ENCODE data around the gene NOX4.
"Not testable (repeated sequence)": the region's sequence is repeated elsewhere in the genome, so short reads cannot be mapped to it uniquely, and the experiment has no call there.

Gene NOX4

GRCh38 chr11:89327885-89328284 lies 163.3 kb downstream of the NOX4 start:
- peaks cover 5% of the 10 kb centered on the region for H3K9me3 Mint-ChIP-seq
- ATAC-seq (no peak), DNase-seq (ENCODE audit: low spot score in 2 of 2) (no peak)
- no peak overlapping the region for H3K4me3 Mint-ChIP-seq
- H3K4me1 Mint-ChIP-seq = no peaks in the 10 kb centered on the region
- no peak overlapping the region for H3K27ac Mint-ChIP-seq
- H3K36me3 Mint-ChIP-seq = no peaks in the 10 kb centered on the region

DNA sequence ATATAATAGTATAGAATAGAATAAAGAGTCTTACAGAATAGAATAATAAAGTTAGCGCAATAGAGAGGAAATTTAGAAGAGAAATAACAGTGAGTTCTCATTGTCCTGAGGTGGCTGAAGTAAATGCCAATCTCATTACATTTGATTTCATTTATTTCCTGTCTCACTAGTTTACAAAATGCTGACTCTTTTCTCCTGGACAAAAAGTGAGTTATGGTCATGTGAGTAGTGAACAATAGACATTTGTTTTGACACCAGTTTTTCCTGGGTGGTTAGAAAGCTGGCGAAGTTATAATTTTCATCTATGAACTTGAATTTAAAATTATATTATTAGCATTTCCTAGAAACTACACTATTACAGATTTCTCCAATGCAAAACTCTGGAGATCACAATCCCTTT lies 169.8 kb downstream of the NOX4 start:
- Mint-ChIP-seq H3K4me1 (no peaks in the 10 kb centered on the region), H3K4me3 (no peak overlapping the region), H3K9me3 (peaks cover 5% of the 10 kb centered on the region), H3K36me3 (no peaks in the 10 kb centered on the region), H3K27ac (no peak overlapping the region)
- DNase-seq (ENCODE audit: low spot score in 2 of 2) (no peak), ATAC-seq (no peak)

DNA sequence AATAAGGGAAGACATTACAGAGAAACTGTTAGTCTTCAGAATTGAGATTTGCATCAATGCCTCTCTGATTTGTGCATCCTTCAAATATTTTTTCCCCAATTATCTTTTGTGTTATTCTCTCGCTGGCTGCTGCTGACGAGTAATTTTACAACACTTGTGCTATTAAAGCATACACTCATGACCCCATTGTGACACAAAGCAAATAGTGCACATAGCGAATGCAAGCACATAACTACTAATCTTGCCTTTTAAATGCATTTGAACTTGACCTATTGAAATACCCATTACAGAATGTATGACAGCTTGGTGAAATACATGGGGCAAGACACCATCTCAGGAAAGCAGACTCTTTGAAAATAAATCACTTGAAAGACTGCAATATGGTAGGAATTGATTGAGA lies 180.6 kb downstream of the NOX4 start:
- not testable (repeated sequence) for ATAC-seq; H3K4me1 Mint-ChIP-seq; H3K4me3 Mint-ChIP-seq; H3K36me3 Mint-ChIP-seq; H3K9me3 Mint-ChIP-seq; H3K27ac Mint-ChIP-seq; DNase-seq (ENCODE audit: low spot score in 2 of 2)

DNA sequence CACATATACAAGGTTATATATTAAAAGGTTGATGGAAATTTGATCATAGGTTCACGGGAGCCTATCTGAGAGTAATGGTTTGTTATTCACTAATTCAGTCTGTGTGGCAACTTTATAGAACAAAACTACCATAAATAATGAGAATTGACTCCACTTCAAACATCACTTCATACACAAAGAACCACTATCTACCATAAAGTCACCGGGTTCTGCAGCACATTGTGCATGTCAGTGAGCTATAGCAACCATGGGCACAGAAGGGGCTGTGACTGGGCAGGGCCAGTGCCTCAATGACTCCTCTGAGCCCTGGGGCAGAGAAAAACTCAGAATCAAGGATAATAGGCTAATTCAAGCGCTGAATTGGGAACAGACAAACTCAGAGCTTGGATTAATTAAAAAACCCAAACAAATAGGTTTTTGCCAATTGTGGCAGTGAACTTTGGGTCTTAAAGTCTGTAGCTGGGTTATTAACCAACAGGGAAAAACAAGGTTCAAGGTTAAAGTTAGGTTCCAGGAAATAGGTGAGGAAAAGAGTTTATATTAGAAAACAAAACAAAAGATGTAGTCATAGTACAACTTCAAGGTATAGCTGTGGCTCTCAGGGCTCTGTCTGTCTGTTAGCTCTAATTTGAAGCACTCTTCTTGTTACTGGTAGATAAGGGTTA lies 181.7 kb downstream of the NOX4 start:
- H3K4me3 Mint-ChIP-seq, H3K27ac Mint-ChIP-seq, ATAC-seq: not testable (repeated sequence)

DNA sequence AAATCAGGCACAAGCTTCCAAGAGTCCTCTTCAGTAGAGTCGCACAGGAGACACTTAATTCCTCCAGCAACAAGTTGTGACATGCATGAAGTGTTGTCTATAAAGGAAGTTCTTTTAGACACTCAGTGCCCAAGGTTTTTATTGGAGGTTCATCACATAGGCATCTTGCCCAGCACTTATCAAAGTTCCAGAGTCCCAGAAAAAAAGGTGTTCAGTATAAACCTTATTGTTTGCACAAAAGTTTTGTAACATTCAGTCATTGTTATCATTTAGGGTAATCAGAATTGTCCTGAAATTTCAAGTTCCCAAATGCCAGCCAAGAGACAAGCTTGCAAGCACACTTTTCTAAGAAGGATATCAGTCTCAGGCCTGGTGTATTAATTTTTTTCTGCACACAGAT lies 182.9 kb downstream of the NOX4 start:
- not testable (repeated sequence) for H3K27ac Mint-ChIP-seq; ATAC-seq; H3K9me3 Mint-ChIP-seq; H3K4me1 Mint-ChIP-seq; H3K4me3 Mint-ChIP-seq; DNase-seq (ENCODE audit: low spot score in 2 of 2); H3K36me3 Mint-ChIP-seq

More for the DNA sequence above, 181.7 kb downstream of the NOX4 start:
- H3K9me3 Mint-ChIP-seq; H3K4me1 Mint-ChIP-seq; DNase-seq (ENCODE audit: low spot score in 2 of 2); H3K36me3 Mint-ChIP-seq: not testable (repeated sequence)

- DNase-seq (ENCODE audit: low spot score in 2 of 2); H3K36me3 Mint-ChIP-seq; H3K4me3 Mint-ChIP-seq; H3K27ac Mint-ChIP-seq; H3K4me1 Mint-ChIP-seq; ATAC-seq: not testable (repeated sequence)
- peaks cover 11% of the 10 kb centered on the region for H3K9me3 Mint-ChIP-seq
These were observed 188.1 kb downstream of the NOX4 start for GRCh38 chr11:89303029-89303428.

DNA sequence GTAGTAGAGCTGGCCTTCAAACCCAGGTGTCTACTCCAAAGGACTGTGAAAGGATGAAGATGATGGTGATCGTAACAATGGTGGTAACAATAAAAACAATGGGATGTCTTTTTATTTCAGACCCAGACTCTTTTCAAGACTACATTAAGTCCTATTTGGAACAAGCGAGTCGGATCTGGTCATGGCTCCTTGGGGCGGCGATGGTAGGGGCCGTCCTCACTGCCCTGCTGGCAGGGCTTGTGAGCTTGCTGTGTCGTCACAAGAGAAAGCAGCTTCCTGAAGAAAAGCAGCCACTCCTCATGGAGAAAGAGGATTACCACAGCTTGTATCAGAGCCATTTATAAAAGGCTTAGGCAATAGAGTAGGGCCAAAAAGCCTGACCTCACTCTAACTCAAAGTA lies 196.2 kb downstream of the NOX4 start:
- H3K36me3 Mint-ChIP-seq; ATAC-seq; DNase-seq (ENCODE audit: low spot score in 2 of 2); H3K4me3 Mint-ChIP-seq; H3K27ac Mint-ChIP-seq; H3K9me3 Mint-ChIP-seq; H3K4me1 Mint-ChIP-seq: not testable (repeated sequence)

GRCh38 chr11:89293965-89294679 lies 197.1 kb downstream of the NOX4 start:
- no peak for DNase-seq (ENCODE audit: low spot score in 2 of 2)
- Mint-ChIP-seq H3K4me1 (no peaks in the 10 kb centered on the region), H3K4me3 (no peak overlapping the region), H3K36me3 (no peaks in the 10 kb centered on the region), H3K9me3 (peaks cover 2% of the 10 kb centered on the region), H3K27ac (no peak overlapping the region)
- no peak for ATAC-seq

DNA sequence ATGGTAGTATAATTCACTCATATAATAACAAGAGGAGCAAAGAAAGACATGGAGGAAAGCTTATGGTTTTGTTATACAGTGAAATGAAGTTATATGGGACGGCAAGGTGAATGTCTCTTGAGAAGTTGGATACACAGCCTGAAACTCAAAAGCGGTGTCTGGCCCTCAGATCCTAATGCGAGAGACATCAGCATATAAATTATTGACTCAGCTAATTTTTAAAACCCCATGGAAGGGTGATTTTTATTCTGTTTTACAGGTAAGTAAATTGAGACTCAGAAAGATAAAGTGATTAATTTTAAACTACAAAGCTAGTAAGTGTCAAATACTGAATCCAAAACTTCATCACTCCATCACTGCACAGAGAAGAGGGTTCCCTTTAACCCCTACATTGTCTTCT lies 203.2 kb downstream of the NOX4 start:
- peaks cover 11% of the 10 kb centered on the region for H3K9me3 Mint-ChIP-seq
- H3K4me1 Mint-ChIP-seq; ATAC-seq; DNase-seq (ENCODE audit: low spot score in 2 of 2); H3K4me3 Mint-ChIP-seq; H3K36me3 Mint-ChIP-seq; H3K27ac Mint-ChIP-seq: not testable (repeated sequence)

GRCh38 chr11:89286601-89287000 lies 204.6 kb downstream of the NOX4 start:
- DNase-seq (ENCODE audit: low spot score in 2 of 2); H3K27ac Mint-ChIP-seq; H3K36me3 Mint-ChIP-seq; H3K4me3 Mint-ChIP-seq; ATAC-seq; H3K4me1 Mint-ChIP-seq: not testable (repeated sequence)
- peaks cover 13% of the 10 kb centered on the region for H3K9me3 Mint-ChIP-seq

GRCh38 chr11:89281032-89281677 lies 210.0 kb downstream of the NOX4 start:
- not testable (repeated sequence) for DNase-seq (ENCODE audit: low spot score in 2 of 2); H3K27ac Mint-ChIP-seq; ATAC-seq; H3K4me1 Mint-ChIP-seq; H3K4me3 Mint-ChIP-seq; H3K36me3 Mint-ChIP-seq
- H3K9me3 Mint-ChIP-seq = peaks cover 17% of the 10 kb centered on the region

DNA sequence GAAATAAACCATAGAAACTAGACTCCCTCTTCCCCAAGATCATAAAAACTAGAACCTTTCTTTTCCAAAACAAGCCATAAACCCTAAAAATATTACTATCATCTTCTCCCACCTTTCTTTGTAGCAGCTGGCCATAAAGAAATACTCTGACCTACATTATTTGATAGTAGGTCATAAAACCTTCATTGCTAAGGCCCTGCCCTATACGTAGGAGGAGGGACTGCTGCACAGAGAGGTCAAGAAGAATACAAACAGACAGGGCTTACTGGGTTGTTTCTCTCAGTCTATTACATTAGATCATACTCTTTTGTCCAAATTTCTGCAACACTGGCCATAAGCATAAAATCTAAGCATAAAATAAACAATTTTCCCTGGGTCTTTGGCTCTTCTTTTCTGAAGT lies 212.0 kb downstream of the NOX4 start:
- H3K4me1 Mint-ChIP-seq = no peaks in the 10 kb centered on the region
- ATAC-seq = no peak
- no peak overlapping the region for H3K4me3 Mint-ChIP-seq
- H3K36me3 Mint-ChIP-seq = no peaks in the 10 kb centered on the region
- peaks cover 20% of the 10 kb centered on the region for H3K9me3 Mint-ChIP-seq
- DNase-seq (ENCODE audit: low spot score in 2 of 2) = no peak
- no peak overlapping the region for H3K27ac Mint-ChIP-seq

- DNase-seq (ENCODE audit: low spot score in 2 of 2) (no peak), ATAC-seq (no peak)
- Mint-ChIP-seq H3K9me3 (peaks cover 22% of the 10 kb centered on the region), H3K36me3 (no peaks in the 10 kb centered on the region), H3K27ac (no peak overlapping the region), H3K4me3 (no peak overlapping the region), H3K4me1 (no peaks in the 10 kb centered on the region)
These were observed 215.2 kb downstream of the NOX4 start for GRCh38 chr11:89275966-89276365.
